HepG2 (cell line): ENCODE results near the gene MIDN. TPM values are rescaled to one million over a fixed set of nuclear protein-coding genes. Genes with fewer than 3 reads are reported as not detected.

ENCODE experiments used
- CAMTA2 ChIP-seq: sonication (generic); formaldehyde crosslinking; IDR thresholded peaks from 2 replicates; pipeline ENCODE4 v1.4.0; 2020; ENCODE audit warnings: mild to moderate bottlenecking, missing genetic modification reagents, borderline replicate concordance
- FOXP1 ChIP-seq, 2 experiments: fragments of 450-650 bp in 1 of 2; IDR thresholded peaks; 2 replicates each; pipeline ENCODE4 v1.6.1; 2017 to 2018; ENCODE audit warnings: antibody characterized with exemption in 1 of 2
- GMEB2 ChIP-seq: IDR thresholded peaks from 2 replicates; pipeline ENCODE4 v1.6.1; 2016; ENCODE audit warnings: missing biosample characterization, missing genetic modification reagents, low read depth
- HNRNPL ChIP-seq: fragments of 200-400 bp; formaldehyde crosslinking; IDR thresholded peaks from 2 replicates; pipeline ENCODE4 v1.6.1; 2017; ENCODE audit warnings: mild to moderate bottlenecking, low read depth, low read length
- HOMEZ ChIP-seq: IDR thresholded peaks from 2 replicates; pipeline ENCODE4 v1.6.1; 2016; ENCODE audit warnings: low read depth
- ISL2 ChIP-seq: sonication (generic); formaldehyde crosslinking; IDR thresholded peaks from 2 replicates; pipeline ENCODE4 v1.5.0; 2020; ENCODE audit warnings: missing genetic modification reagents
- MATR3 ChIP-seq: sonication (generic); formaldehyde crosslinking; IDR thresholded peaks from 2 replicates; pipeline ENCODE4 v1.4.0; 2020; ENCODE audit warnings: missing genetic modification reagents
- NFYB ChIP-seq: sonication (generic); formaldehyde crosslinking; IDR thresholded peaks from 2 replicates; pipeline ENCODE4 v1.4.0; 2020; ENCODE audit warnings: missing genetic modification reagents
- PRDM10 ChIP-seq: sonication (generic); formaldehyde crosslinking; IDR thresholded peaks from 2 replicates; pipeline ENCODE4 v1.4.0; 2020; ENCODE audit warnings: low read depth, missing genetic modification reagents
- SETDB1 ChIP-seq: sonication (generic); formaldehyde crosslinking; IDR thresholded peaks from 2 replicates; pipeline ENCODE4 v1.5.1; 2020; ENCODE audit warnings: missing genetic modification reagents, mild to moderate bottlenecking, borderline replicate concordance
- YY1 ChIP-seq: IDR thresholded peaks from 2 replicates; pipeline ENCODE4 v1.6.1; 2011; ENCODE audit warnings: low read length, low read depth, moderate library complexity, mild to moderate bottlenecking; ENCODE audit not compliant: insufficient read depth, insufficient replicate concordance
- ZFY ChIP-seq: sonication (generic); formaldehyde crosslinking; IDR thresholded peaks from 2 replicates; pipeline ENCODE4 v1.4.0; 2020; ENCODE audit warnings: missing genetic modification reagents
- ZHX1 ChIP-seq: sonication (generic); formaldehyde crosslinking; IDR thresholded peaks from 2 replicates; pipeline ENCODE4 v1.8.1; 2022; ENCODE audit warnings: low read depth, mild to moderate bottlenecking, missing genetic modification reagents
- ZNF333 ChIP-seq: sonication (generic); formaldehyde crosslinking; IDR thresholded peaks from 2 replicates; pipeline ENCODE4 v1.4.0; 2020; ENCODE audit warnings: mild to moderate bottlenecking, missing genetic modification reagents, borderline replicate concordance
- ZNF44 ChIP-seq: sonication (generic); formaldehyde crosslinking; IDR thresholded peaks from 2 replicates; pipeline ENCODE4 v1.5.1; 2020; ENCODE audit warnings: mild to moderate bottlenecking, missing genetic modification reagents
- ZNF567 ChIP-seq: sonication (generic); formaldehyde crosslinking; IDR thresholded peaks from 2 replicates; pipeline ENCODE4 v1.8.1; 2023; ENCODE audit warnings: mild to moderate bottlenecking, missing genetic modification reagents, borderline replicate concordance
- ZSCAN31 ChIP-seq: sonication (generic); formaldehyde crosslinking; IDR thresholded peaks from 2 replicates; pipeline ENCODE4 v1.5.0; 2020; ENCODE audit warnings: low read depth, mild to moderate bottlenecking, missing genetic modification reagents
- polyA plus RNA-seq, 8 experiments: library from polyadenylated mRNA; depleted of rRNA in 3 of 8; stranded (reverse) in 7 of 8; unstranded in 1 of 8; fragments of >200 nt; fragmentation: Illumina TruSeq in 4 of 8; extraction: Trizol in 4 of 8; gene quantifications; 2 replicates each; pipeline versions ENCODE4 v1.2.1 to v1.2.3, GENCODE V29; 2011 to 2016; ENCODE audit warnings: low read depth in 4 of 8, missing spikeins in 1 of 8, mixed read lengths in 1 of 8; ENCODE audit not compliant: insufficient read depth in 1 of 8
- total RNA-seq, 5 experiments: library from RNA; depleted of rRNA; stranded (reverse); fragments of >200 nt; fragmentation: Illumina TruSeq; extraction: Trizol; gene quantifications; 2 replicates each; pipeline ENCODE4 v1.2.3, GENCODE V29; 2016; ENCODE audit warnings: low read depth in 1 of 5

MIDN gene
- total and polyA plus RNA-seq, 2 of the 13 experiments (the other 11 are each of a cell fraction or from before 2014, with no cell fraction given), result 8.4 to 18.0 TPM

GRCh38 chr19:1205114-1206099 lies 43.0 kb upstream of the MIDN start, which contains the start of gene STK11 (continued):
- TF ChIP-seq GMEB2 (CRISPR knock-in tag) (peak; percentile 86), HOMEZ (CRISPR knock-in tag) (0 out of 2 replicates have a peak, but pooled peaks have one; percentile 9), NFYB (CRISPR knock-in tag) (peak; percentile 96), ZHX1 (CRISPR knock-in tag) (peak; percentile 33; the same call in 1 of the 2 replicates), CAMTA2 (CRISPR knock-in tag) (0 out of 2 replicates have a peak, but pooled peaks have one; percentile 41), ZFY (CRISPR knock-in tag) (peak; percentile 67; the same call in 1 of the 2 replicates), ZSCAN31 (CRISPR knock-in tag) (peak; percentile 71; the same call in 1 of the 2 replicates), HNRNPL (no peak), YY1 (peak; percentile 95), SETDB1 (CRISPR knock-in tag) (no peak), ZNF567 (CRISPR knock-in tag) (peak; percentile 56; the same call in 1 of the 2 replicates), MATR3 (CRISPR knock-in tag) (no peak), PRDM10 (CRISPR knock-in tag) (peak; percentile 76), ZNF44 (CRISPR knock-in tag) (no peak), ZNF333 (CRISPR knock-in tag) (no peak), FOXP1 (IDR thresholded peaks at IDR 0.05) (no peak), FOXP1 (CRISPR knock-in tag; IDR thresholded peaks at IDR 0.05) (no peak; the same call in 1 of the 2 replicates), ISL2 (0 out of 2 replicates have a peak, but pooled peaks have one; percentile 44)
